Adrenal gland (tissue), 12 donors: ENCODE measurements around the gene MLYCD. TPM values are rescaled to one million over a fixed set of nuclear protein-coding genes. Genes with fewer than 3 reads are reported as not detected.

Source experiments
- DNase-seq, 7 donors: peaks; one replicate each; pipeline ENCODE4 v3.0.0-alpha.2; 2019 to 2020
- H3K27ac ChIP-seq, 5 donors: fragments of 200-600 bp; sonication (generic) in 4 of 5; 1 replicate in 3 of 5; 2 replicates in 2 of 5; pipeline versions ENCODE4 v1.5.1 to v1.8.0; 2016 to 2020; ENCODE audit warnings: mild to moderate bottlenecking in 1 of 5
- H3K27me3 ChIP-seq: fragments of 200-600 bp; 2 replicates; pipeline ENCODE4 v1.8.0; 2021
- H3K36me3 ChIP-seq, 2 donors: fragments of 200-600 bp; replicated peaks in 1 of 2; 1 replicate in 1 of 2; 2 replicates in 1 of 2; pipeline versions ENCODE4 v1.5.1 to v1.8.0; 2018 to 2022
- H3K4me1 ChIP-seq, 2 donors: fragments of 200-600 bp; replicated peaks in 1 of 2; 1 replicate in 1 of 2; 2 replicates in 1 of 2; pipeline versions ENCODE4 v1.5.1 to v1.8.0; 2018 to 2021
- H3K4me3 ChIP-seq, 4 donors: fragments of 200-600 bp; sonication (generic) in 3 of 4; one replicate each; pipeline ENCODE4 v1.5.1; 2016 to 2018
- H3K9me3 ChIP-seq, 3 donors: fragments of 200-600 bp; sonication (generic) in 1 of 3; replicated peaks in 1 of 3; 1 replicate in 2 of 3; 2 replicates in 1 of 3; pipeline versions ENCODE4 v1.5.1 to v1.8.0; 2016 to 2021
- POLR2A ChIP-seq, 2 donors: fragments of 450-650 bp; IDR thresholded peaks; one replicate each; pipeline ENCODE4 v1.6.1; 2017; ENCODE audit warnings: antibody characterized with exemption in 2 of 2, mild to moderate bottlenecking in 2 of 2, moderate library complexity in 1 of 2
- WGBS, 4 donors: extraction: QIAGEN DNeasy Blood & Tissue Kit in 2 of 4; methylation state at CpG; one replicate each; pipeline versions ENCODE4 v1.1.5 to v1.1.7; 2013 to 2017; 5-methylcytosine and 5-hydroxymethylcytosine counted together
- intact Hi-C, 2 donors: fragments of 100-400 bp; cut with DNase I; formaldehyde crosslinking; loops; one replicate each; pipeline versions ENCODE4 v1.14.1 to v1.15.0; 2022 to 2023
- polyA plus RNA-seq, 3 donors: library from polyadenylated mRNA; stranded (reverse); fragments of 200-250 nt in 2 of 3; fragments of 350-450 nt in 1 of 3; fragmentation: Illumina TruSeq in 1 of 3; extraction: RNeasy Lipid Tissue Mini Kit (QIAGEN cat#74804) in 1 of 3; gene quantifications; one replicate each; pipeline ENCODE4 v1.2.3, GENCODE V29; 2013 to 2014
- total RNA-seq, 9 donors: library from RNA; depleted of rRNA in 4 of 9; stranded (reverse); fragments of >200 nt in 4 of 9; fragments of 120-200 nt in 1 of 9; fragmentation: NEBNext Ultra II Directional in 1 of 9; extraction: Animal tissue kit (Norgen Biotek cat#: 25700) in 1 of 9; gene quantifications; one replicate each; pipeline versions ENCODE4 v1.1.0 to v1.2.4, GENCODE V29; 2013 to 2023
- TF ChIP-seq, protein P1 (sequence below), 6 experiments: fragments of 450-650 bp in 4 of 6; fragments of 200-600 bp in 2 of 6; sonication (generic) in 1 of 6; IDR thresholded peaks; 1 replicate in 5 of 6; 2 replicates in 1 of 6; pipeline versions ENCODE4 v1.5.1 to v1.8.0; 2016 to 2021; ENCODE audit warnings: antibody characterized with exemption in 6 of 6, mild to moderate bottlenecking in 2 of 6, moderate library complexity in 1 of 6
- donor health status: healthy with polysubstance abuse.
- donor health status: Bipolar disorder and iron deficiency.
- donor health status: DM: yes; HTN: yes; CAD: no.
- donor health status: DM: no; HTN: no; CAD: no.
- donor health status: DM: no; HTN: no; CAD: no.
- donor health status: DM: yes; HTN: yes; CAD: no.

The MLYCD gene
- total and polyA plus RNA-seq, 12 donors = 3.9 to 16.6 (median 10.2) TPM

DNA sequence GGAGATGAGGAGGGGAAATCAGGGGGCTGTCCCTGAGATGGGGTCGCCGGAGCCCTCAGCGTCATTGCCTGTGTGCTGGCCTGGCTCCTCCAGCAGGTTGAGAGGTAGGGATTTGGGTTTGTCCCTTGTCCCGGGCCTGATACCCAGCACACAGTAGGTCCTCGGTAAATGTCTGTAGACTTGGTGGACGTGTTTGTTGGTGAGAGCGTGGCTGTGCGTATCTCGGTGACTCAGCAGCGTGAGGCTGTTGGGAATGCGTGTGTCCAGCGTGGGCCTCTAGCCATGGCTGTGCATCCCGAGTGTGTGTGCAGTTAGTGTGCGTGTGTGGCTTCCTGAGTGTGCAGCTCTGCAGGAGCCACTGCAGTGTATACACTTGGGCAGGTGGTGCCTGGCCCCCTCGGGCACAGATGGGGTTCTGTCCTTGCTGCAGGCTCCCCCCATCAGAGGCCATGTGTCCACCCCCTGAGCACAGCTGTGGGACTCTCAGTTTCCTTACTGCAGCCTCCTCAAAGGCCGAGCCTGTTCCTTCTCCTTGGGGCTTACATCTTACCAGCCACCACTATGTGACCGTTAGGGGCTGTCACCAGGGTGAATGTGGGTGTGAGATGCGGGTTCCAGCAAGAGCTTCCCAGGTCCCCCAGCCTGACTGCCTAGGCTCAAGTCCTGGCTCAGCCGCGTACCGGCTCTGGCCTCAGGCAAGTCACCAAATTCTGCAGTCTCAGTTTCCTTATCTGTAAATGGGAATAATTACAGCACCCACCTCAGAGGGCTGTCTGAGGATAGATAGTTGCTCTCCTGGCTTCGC, 74.9 kb downstream of the MLYCD start:
- DNase-seq = no peak
- intact Hi-C loops = loop anchor here in 1 of 2 donors (5.0 kb wide), 1 partner anchor 74 kb away; no protein-coding TSS in a partner anchor
- H3K9me3 ChIP-seq = peaks cover 0 to 8% (median 0%) of the 10 kb centered on the region in 3 donors
- no peaks in the 10 kb centered on the region for H3K27me3 ChIP-seq
- no peaks in the 10 kb centered on the region for H3K4me1 ChIP-seq
- TF ChIP-seq, protein P1, sequence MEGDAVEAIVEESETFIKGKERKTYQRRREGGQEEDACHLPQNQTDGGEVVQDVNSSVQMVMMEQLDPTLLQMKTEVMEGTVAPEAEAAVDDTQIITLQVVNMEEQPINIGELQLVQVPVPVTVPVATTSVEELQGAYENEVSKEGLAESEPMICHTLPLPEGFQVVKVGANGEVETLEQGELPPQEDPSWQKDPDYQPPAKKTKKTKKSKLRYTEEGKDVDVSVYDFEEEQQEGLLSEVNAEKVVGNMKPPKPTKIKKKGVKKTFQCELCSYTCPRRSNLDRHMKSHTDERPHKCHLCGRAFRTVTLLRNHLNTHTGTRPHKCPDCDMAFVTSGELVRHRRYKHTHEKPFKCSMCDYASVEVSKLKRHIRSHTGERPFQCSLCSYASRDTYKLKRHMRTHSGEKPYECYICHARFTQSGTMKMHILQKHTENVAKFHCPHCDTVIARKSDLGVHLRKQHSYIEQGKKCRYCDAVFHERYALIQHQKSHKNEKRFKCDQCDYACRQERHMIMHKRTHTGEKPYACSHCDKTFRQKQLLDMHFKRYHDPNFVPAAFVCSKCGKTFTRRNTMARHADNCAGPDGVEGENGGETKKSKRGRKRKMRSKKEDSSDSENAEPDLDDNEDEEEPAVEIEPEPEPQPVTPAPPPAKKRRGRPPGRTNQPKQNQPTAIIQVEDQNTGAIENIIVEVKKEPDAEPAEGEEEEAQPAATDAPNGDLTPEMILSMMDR (IDR thresholded peaks at IDR 0.05) = no peak
- TF ChIP-seq POLR2A (IDR thresholded peaks at IDR 0.05) = no peak
- no peak overlapping the region for H3K27ac ChIP-seq
- no peak overlapping the region for H3K4me3 ChIP-seq
- WGBS, 4 donors = 76 to 86% (median 83%) methylated on average over 21 to 22 of the region's 22 CpGs
- no peaks in the 10 kb centered on the region for H3K36me3 ChIP-seq

DNA sequence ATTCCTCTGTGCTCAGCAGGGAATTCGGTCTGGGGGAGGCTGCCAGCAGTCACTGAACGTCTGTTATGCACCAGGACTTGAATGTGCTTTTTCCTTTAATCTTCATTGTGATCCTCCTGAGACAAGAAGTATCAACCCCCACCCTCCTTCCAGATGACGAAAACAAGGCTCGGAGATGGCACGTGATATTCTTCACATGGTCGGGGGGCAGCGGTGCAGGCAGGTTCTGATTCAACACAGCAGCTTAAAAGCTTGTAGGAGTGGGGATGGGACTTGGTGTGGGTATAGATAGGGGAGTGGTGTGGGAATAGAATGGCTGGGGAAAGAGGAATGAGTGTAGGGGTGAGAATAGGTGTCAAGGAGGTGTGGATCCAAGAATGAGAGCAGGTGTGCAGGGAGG, 75.6 kb downstream of the MLYCD start:
- no peak for DNase-seq
- no peak for TF ChIP-seq POLR2A (IDR thresholded peaks at IDR 0.05)
- intact Hi-C loops = loop anchor here in 1 of 2 donors (5.0 kb wide), 1 partner anchor 73 kb away; no protein-coding TSS in a partner anchor

DNA sequence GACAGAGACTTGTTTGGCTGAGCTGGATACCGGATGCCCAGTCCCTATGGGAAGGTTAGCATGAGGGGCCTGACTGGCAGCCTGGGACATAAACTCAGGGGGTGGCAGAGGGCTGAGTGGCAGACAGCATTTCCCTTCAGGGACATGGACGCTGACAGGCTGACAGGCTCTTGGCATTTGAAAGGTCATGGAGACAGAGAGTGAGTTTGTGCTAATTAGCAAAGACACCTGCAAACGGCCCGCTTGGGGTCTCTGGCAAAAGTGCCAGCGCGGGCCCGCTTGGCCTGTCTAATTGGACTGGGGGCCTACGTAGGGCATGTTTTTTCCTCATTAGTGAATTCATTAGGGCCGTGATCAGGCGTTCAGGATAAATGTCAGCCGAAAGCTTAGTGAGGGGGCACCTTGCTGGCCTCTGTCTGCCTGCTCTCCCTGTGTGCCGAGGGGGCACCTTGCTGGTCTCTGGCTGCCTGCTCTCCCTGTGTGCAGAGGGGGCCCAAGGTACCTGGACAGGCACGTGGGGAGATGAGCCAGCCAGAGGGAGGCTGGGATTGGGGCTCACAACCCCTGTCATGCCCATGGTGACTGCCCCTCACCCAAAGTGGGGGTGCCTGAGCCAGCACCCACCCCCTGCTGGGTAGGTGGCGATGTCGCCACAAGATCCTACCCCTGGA, 76.8 kb downstream of the MLYCD start:
- WGBS, 4 donors = 77 to 89% (median 86%) methylated on average over 12 to 15 of the region's 15 CpGs
- intact Hi-C loops = no loop called here
- H3K4me1 ChIP-seq = no peaks in the 10 kb centered on the region
- no peak overlapping the region for H3K27ac ChIP-seq
- H3K36me3 ChIP-seq = no peaks in the 10 kb centered on the region
- no peak for DNase-seq
- H3K4me3 ChIP-seq = no peak overlapping the region
- H3K27me3 ChIP-seq = no peaks in the 10 kb centered on the region
- peaks cover 0 to 8% (median 0%) of the 10 kb centered on the region in 3 donors for H3K9me3 ChIP-seq
- TF ChIP-seq, protein P1 (IDR thresholded peaks at IDR 0.05) = no peak
- no peak for TF ChIP-seq POLR2A (IDR thresholded peaks at IDR 0.05)

More for the DNA sequence above, 75.6 kb downstream of the MLYCD start:
- H3K4me3 ChIP-seq = no peak overlapping the region
- no peak overlapping the region for H3K27ac ChIP-seq
- 53 to 67% (median 61%) methylated on average over 7 of the region's 7 CpGs for WGBS, 4 donors
- no peaks in the 10 kb centered on the region for H3K27me3 ChIP-seq
- peaks cover 0 to 8% (median 0%) of the 10 kb centered on the region in 3 donors for H3K9me3 ChIP-seq
- no peaks in the 10 kb centered on the region for H3K4me1 ChIP-seq
- no peaks in the 10 kb centered on the region for H3K36me3 ChIP-seq

Other genes starting within 250 kb of the MLYCD start
- gene HSBP1, start 91.1 kb upstream of the MLYCD start, total RNA-seq = 100 to 1,000 TPM in 5 of 9 donors, 10 to 100 TPM in 4; 11.0 to 214 (median 145) TPM
- 100 to 1,000 TPM in 1 of 3 donors, 10 to 100 TPM in 2; 37.7 to 204 (median 79.4) TPM for gene HSBP1, start 91.1 kb upstream of the MLYCD start, polyA plus RNA-seq
- 10 to 100 TPM; 16.1 to 64.9 (median 19.6) TPM for gene OSGIN1, start 54.1 kb downstream of the MLYCD start, total RNA-seq
- 10 to 100 TPM; 16.9 to 39.7 (median 18.5) TPM for gene OSGIN1, start 54.1 kb downstream of the MLYCD start, polyA plus RNA-seq
- 1 to 10 TPM in 1 of 9 donors, under 1 TPM in 5, not detected in 3; 0.14 to 2.1 (median 0.34) TPM for gene NECAB2, start 69.1 kb downstream of the MLYCD start, total RNA-seq
- 1 to 10 TPM in 2 of 3 donors, under 1 TPM in 1; 0.22 to 1.9 (median 1.7) TPM for gene NECAB2, start 69.1 kb downstream of the MLYCD start, polyA plus RNA-seq
- 1 to 10 TPM in 2 of 9 donors, under 1 TPM in 2, not detected in 5; 0.55 to 1.3 (median 0.88) TPM for gene SLC38A8, start 143.7 kb downstream of the MLYCD start, total RNA-seq
- gene SLC38A8, start 143.7 kb downstream of the MLYCD start, polyA plus RNA-seq = under 1 TPM in 2 of 3 donors, not detected in 1; 0.07 to 0.31 TPM
- 100 to 1,000 TPM in 2 of 9 donors, 10 to 100 TPM in 7; 69.0 to 132 (median 87.7) TPM for gene MBTPS1, start 217.8 kb downstream of the MLYCD start, total RNA-seq
- 10 to 100 TPM; 61.5 to 71.5 (median 65.3) TPM for gene MBTPS1, start 217.8 kb downstream of the MLYCD start, polyA plus RNA-seq
- gene HSDL1, start 246.1 kb downstream of the MLYCD start, total RNA-seq = 100 to 1,000 TPM in 1 of 9 donors, 10 to 100 TPM in 8; 19.0 to 122 (median 34.1) TPM
- 10 to 100 TPM; 18.8 to 33.5 (median 28.6) TPM for gene HSDL1, start 246.1 kb downstream of the MLYCD start, polyA plus RNA-seq
- 10 to 100 TPM in 1 of 9 donors, 1 to 10 TPM in 6, under 1 TPM in 2; 0.67 to 12.0 (median 2.3) TPM for gene DNAAF1, start 246.2 kb downstream of the MLYCD start, total RNA-seq
- 10 to 100 TPM in 2 of 3 donors, 1 to 10 TPM in 1; 5.3 to 17.9 (median 10.4) TPM for gene DNAAF1, start 246.2 kb downstream of the MLYCD start, polyA plus RNA-seq